WTC11 (cell line): ENCODE measurements around the gene TDP1. TPM values are rescaled to one million over a fixed set of nuclear protein-coding genes. Genes with fewer than 3 reads are reported as not detected.

Source experiments
- ATAC-seq: fragments of 200-7000 bp; cut with Tn5 transposase; 2 replicates; pipeline ENCODE4 v1.10.0; 2021; ENCODE audit warnings: mild to moderate bottlenecking, moderate library complexity
- CTCF ChIA-PET: fragments of 300-600 bp; sonication (Branson Sonifier 250); formaldehyde crosslinking; loops from one replicate; lab custom pipeline; 2021; ENCODE audit warnings: antibody characterized with exemption; lab: Charles Lee
- POLR2A ChIA-PET: fragments of 350-600 bp; sonication (Branson Sonifier 250); formaldehyde crosslinking; loops from one replicate; lab custom pipeline; 2021; ENCODE audit warnings: antibody characterized with exemption; lab: Charles Lee
- DNase-seq: peaks from one replicate; pipeline ENCODE4 v3.0.0; 2021; ENCODE audit warnings: low spot score
- H3K27ac Mint-ChIP-seq: 2 replicates; pipeline ENCODE4 v1.8.0; 2021; ENCODE audit warnings: mixed read lengths
- H3K27me3 Mint-ChIP-seq: 2 replicates; pipeline ENCODE4 v1.8.0; 2021; ENCODE audit warnings: low read depth, mild to moderate bottlenecking, moderate library complexity, mixed read lengths
- H3K36me3 Mint-ChIP-seq: 2 replicates; pipeline ENCODE4 v1.8.0; 2021; ENCODE audit warnings: mixed read lengths
- H3K4me1 Mint-ChIP-seq: 2 replicates; pipeline ENCODE4 v1.8.0; 2022; ENCODE audit warnings: mixed read lengths
- H3K4me3 Mint-ChIP-seq: 2 replicates; pipeline ENCODE4 v1.8.0; 2021; ENCODE audit warnings: mild to moderate bottlenecking, moderate library complexity, mixed read lengths
- H3K9me3 Mint-ChIP-seq: 2 replicates; pipeline ENCODE4 v1.8.0; 2021; ENCODE audit warnings: mixed read lengths
- AFF4 ChIP-seq: sonication (generic); formaldehyde crosslinking; IDR thresholded peaks from 2 replicates; pipeline ENCODE4 v1.8.1; 2023; ENCODE audit warnings: mild to moderate bottlenecking, missing genetic modification reagents, borderline replicate concordance
- ARID4B ChIP-seq: sonication (generic); formaldehyde crosslinking; IDR thresholded peaks from 2 replicates; pipeline ENCODE4 v1.8.0; 2023; ENCODE audit warnings: missing genetic modification reagents, mild to moderate bottlenecking, borderline replicate concordance
- CREM ChIP-seq: sonication (generic); formaldehyde crosslinking; IDR thresholded peaks from 2 replicates; pipeline ENCODE4 v1.8.1; 2022; ENCODE audit warnings: mild to moderate bottlenecking, missing genetic modification reagents, moderate library complexity
- FOXK1 ChIP-seq: sonication (generic); formaldehyde crosslinking; IDR thresholded peaks from 2 replicates; pipeline ENCODE4 v1.8.0; 2022; ENCODE audit warnings: mild to moderate bottlenecking, moderate library complexity, missing genetic modification reagents
- MYBL2 ChIP-seq: sonication (generic); formaldehyde crosslinking; IDR thresholded peaks from 2 replicates; pipeline ENCODE4 v1.8.1; 2023; ENCODE audit warnings: mild to moderate bottlenecking, moderate library complexity, missing genetic modification reagents
- NR1H2 ChIP-seq: sonication (generic); formaldehyde crosslinking; IDR thresholded peaks from 2 replicates; pipeline ENCODE4 v1.9.0; 2021; ENCODE audit warnings: mild to moderate bottlenecking, moderate library complexity, missing genetic modification reagents
- OVOL2 ChIP-seq: fragments of 250-450 bp; sonication (Bioruptor Pico); IDR thresholded peaks from 2 replicates; pipeline ENCODE4 v1.9.0; 2021; ENCODE audit warnings: mild to moderate bottlenecking, borderline replicate concordance
- TP53 ChIP-seq: sonication (generic); formaldehyde crosslinking; IDR thresholded peaks from 2 replicates; pipeline ENCODE4 v1.8.1; 2023; ENCODE audit warnings: mild to moderate bottlenecking, missing genetic modification reagents
- ZNF232 ChIP-seq: sonication (generic); formaldehyde crosslinking; IDR thresholded peaks from 2 replicates; pipeline ENCODE4 v1.8.0; 2022; ENCODE audit warnings: mild to moderate bottlenecking, missing genetic modification reagents
- total RNA-seq: library from RNA; stranded (reverse); gene quantifications from 3 replicates; pipeline ENCODE4 v1.2.3, GENCODE V29; 2021
- TF ChIP-seq, protein P1 (sequence below): sonication (generic); formaldehyde crosslinking; IDR thresholded peaks from 2 replicates; pipeline ENCODE4 v1.8.1; 2022; ENCODE audit warnings: low read depth, mild to moderate bottlenecking, moderate library complexity, missing genetic modification reagents, borderline replicate concordance
- TF ChIP-seq, protein P2 (sequence below): sonication (generic); formaldehyde crosslinking; IDR thresholded peaks from 2 replicates; pipeline ENCODE4 v1.8.0; 2022; ENCODE audit warnings: mild to moderate bottlenecking, missing genetic modification reagents
- TF ChIP-seq, protein P3 (sequence below): fragments of 250-450 bp; sonication (Bioruptor Pico); IDR thresholded peaks from 2 replicates; pipeline ENCODE4 v1.9.0; 2021; ENCODE audit warnings: moderate library complexity, mild to moderate bottlenecking, inconsistent platforms, borderline replicate concordance

Gene TDP1
- total RNA-seq, 1 experiment from 2014 or later: 59.8 TPM

DNA sequence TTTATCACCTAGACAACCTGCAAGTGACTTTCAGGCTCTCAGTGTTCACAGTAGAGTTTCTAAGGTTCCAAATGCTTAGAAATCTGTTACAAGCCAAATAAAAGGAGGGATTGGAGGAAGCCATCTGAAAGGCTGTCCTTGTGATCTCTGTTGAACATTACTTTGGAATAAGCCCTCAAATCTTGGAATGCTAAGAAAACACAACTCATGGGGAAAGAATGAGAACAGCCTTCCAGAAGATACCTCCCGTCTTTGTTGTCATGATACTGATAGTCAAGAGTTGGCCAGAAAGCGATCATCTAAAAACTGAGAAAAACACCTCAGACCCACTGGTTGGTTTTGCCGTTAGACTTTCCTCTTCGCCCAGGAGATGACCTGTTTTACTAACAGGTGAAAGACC, 61.6 kb downstream of the TDP1 start (continued):
- no peak for TF ChIP-seq ARID4B (CRISPR knock-in tag)
- TF ChIP-seq FOXK1 (CRISPR knock-in tag): no peak
- no peak for TF ChIP-seq ZNF232
- TF ChIP-seq OVOL2: no peak
- TF ChIP-seq, protein P1, sequence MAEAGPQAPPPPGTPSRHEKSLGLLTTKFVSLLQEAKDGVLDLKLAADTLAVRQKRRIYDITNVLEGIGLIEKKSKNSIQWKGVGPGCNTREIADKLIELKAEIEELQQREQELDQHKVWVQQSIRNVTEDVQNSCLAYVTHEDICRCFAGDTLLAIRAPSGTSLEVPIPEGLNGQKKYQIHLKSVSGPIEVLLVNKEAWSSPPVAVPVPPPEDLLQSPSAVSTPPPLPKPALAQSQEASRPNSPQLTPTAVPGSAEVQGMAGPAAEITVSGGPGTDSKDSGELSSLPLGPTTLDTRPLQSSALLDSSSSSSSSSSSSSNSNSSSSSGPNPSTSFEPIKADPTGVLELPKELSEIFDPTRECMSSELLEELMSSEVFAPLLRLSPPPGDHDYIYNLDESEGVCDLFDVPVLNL (CRISPR knock-in tag): no peak
- no peak for TF ChIP-seq CREM (CRISPR knock-in tag)
- TF ChIP-seq MYBL2 (CRISPR knock-in tag): no peak

GRCh38 chr14:90019824-90020523, 64.2 kb downstream of the TDP1 start:
- CTCF ChIA-PET: no interaction called here
- Mint-ChIP-seq H3K9me3 (no peaks in the 10 kb centered on the region), H3K36me3 (peaks cover 45% of the 10 kb centered on the region), H3K4me1 (no peaks in the 10 kb centered on the region), H3K4me3 (no peak overlapping the region), H3K27me3 (no peaks in the 10 kb centered on the region; the same call in 1 of the 2 replicates), H3K27ac (no peak overlapping the region)
- POLR2A ChIA-PET: no interaction called here
- no peak for DNase-seq
- ATAC-seq: no peak
- TF ChIP-seq, protein P2, sequence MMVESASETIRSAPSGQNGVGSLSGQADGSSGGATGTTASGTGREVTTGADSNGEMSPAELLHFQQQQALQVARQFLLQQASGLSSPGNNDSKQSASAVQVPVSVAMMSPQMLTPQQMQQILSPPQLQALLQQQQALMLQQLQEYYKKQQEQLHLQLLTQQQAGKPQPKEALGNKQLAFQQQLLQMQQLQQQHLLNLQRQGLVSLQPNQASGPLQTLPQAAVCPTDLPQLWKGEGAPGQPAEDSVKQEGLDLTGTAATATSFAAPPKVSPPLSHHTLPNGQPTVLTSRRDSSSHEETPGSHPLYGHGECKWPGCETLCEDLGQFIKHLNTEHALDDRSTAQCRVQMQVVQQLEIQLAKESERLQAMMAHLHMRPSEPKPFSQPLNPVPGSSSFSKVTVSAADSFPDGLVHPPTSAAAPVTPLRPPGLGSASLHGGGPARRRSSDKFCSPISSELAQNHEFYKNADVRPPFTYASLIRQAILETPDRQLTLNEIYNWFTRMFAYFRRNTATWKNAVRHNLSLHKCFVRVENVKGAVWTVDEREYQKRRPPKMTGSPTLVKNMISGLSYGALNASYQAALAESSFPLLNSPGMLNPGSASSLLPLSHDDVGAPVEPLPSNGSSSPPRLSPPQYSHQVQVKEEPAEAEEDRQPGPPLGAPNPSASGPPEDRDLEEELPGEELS (CRISPR knock-in tag): no peak
- TF ChIP-seq, protein P3, sequence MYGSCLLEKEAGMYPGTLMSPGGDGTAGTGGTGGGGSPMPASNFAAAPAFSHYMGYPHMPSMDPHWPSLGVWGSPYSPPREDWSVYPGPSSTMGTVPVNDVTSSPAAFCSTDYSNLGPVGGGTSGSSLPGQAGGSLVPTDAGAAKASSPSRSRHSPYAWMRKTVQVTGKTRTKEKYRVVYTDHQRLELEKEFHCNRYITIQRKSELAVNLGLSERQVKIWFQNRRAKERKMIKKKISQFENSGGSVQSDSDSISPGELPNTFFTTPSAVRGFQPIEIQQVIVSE (CRISPR knock-in tag): no peak
- TF ChIP-seq NR1H2 (CRISPR knock-in tag) (no peak), TP53 (CRISPR knock-in tag) (no peak), AFF4 (CRISPR knock-in tag) (no peak)
